Colon (tissue), 2 donors: ENCODE data around the gene SDF4.

ENCODE experiments used
- FAIRE-seq: peaks from 2 replicates; lab custom pipeline; 2012; peaks lifted over from hg19 to GRCh38; lab: Jason Lieb, UNC
- donor health status: control.
- donor health status: control.

The SDF4 gene

GRCh38 chr1:1211541-1212441 lies 20.0 kb downstream of the SDF4 start:
- FAIRE-seq, result no peak

GRCh38 chr1:1210726-1211540 lies 20.9 kb downstream of the SDF4 start:
- FAIRE-seq, result no peak

GRCh38 chr1:1208713-1209433 lies 22.9 kb downstream of the SDF4 start:
- no peak for FAIRE-seq

- no peak for FAIRE-seq
Measured at GRCh38 chr1:1207571-1207892, 24.3 kb downstream of the SDF4 start.

- FAIRE-seq, result no peak
Measured at GRCh38 chr1:1206966-1207531, 24.8 kb downstream of the SDF4 start.

- FAIRE-seq, result no peak
Measured at GRCh38 chr1:1206376-1206965, 25.3 kb downstream of the SDF4 start, which contains the start of gene TNFRSF18. Gene TNFRSF18, minus strand, starts transcription at chr1:1206592. Its CDS starts 21 bp downstream, at chr1:1206571.

- FAIRE-seq, result no peak
Measured at GRCh38 chr1:1205769-1206375, 25.9 kb downstream of the SDF4 start.

- no peak for FAIRE-seq
Measured at GRCh38 chr1:1204998-1205768, 26.6 kb downstream of the SDF4 start.

GRCh38 chr1:1204425-1204920 lies 27.3 kb downstream of the SDF4 start:
- FAIRE-seq, result no peak

GRCh38 chr1:1203561-1204424 lies 28.0 kb downstream of the SDF4 start:
- FAIRE-seq, result no peak

GRCh38 chr1:1202831-1203560 lies 28.8 kb downstream of the SDF4 start:
- no peak for FAIRE-seq

- FAIRE-seq, result no peak
Measured at GRCh38 chr1:1200876-1201810, 30.7 kb downstream of the SDF4 start.

GRCh38 chr1:1199961-1200875 lies 31.6 kb downstream of the SDF4 start:
- no peak for FAIRE-seq

- no peak for FAIRE-seq
Measured at GRCh38 chr1:1199141-1199960, 32.5 kb downstream of the SDF4 start.

GRCh38 chr1:1198423-1199140 lies 33.2 kb downstream of the SDF4 start:
- no peak for FAIRE-seq
